ENCODE results near the gene NKIRAS2.

- TF ChIP-seq, protein P1, sequence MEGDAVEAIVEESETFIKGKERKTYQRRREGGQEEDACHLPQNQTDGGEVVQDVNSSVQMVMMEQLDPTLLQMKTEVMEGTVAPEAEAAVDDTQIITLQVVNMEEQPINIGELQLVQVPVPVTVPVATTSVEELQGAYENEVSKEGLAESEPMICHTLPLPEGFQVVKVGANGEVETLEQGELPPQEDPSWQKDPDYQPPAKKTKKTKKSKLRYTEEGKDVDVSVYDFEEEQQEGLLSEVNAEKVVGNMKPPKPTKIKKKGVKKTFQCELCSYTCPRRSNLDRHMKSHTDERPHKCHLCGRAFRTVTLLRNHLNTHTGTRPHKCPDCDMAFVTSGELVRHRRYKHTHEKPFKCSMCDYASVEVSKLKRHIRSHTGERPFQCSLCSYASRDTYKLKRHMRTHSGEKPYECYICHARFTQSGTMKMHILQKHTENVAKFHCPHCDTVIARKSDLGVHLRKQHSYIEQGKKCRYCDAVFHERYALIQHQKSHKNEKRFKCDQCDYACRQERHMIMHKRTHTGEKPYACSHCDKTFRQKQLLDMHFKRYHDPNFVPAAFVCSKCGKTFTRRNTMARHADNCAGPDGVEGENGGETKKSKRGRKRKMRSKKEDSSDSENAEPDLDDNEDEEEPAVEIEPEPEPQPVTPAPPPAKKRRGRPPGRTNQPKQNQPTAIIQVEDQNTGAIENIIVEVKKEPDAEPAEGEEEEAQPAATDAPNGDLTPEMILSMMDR (conservative IDR thresholded peaks at IDR 0.05 in 1 of 2, IDR thresholded peaks at IDR 0.05 in 1 of 2; ENCODE audit: extremely low read depth in 1 of 2, insufficient read depth in 1 of 2, low read depth in 1 of 2, low read length in 2 of 2): no peak
- no peak for TF ChIP-seq EZH2 (IDR thresholded peaks at IDR 0.05; ENCODE audit: borderline replicate concordance, low read length)
These were observed 33.3 kb upstream of the NKIRAS2 start for GRCh38 chr17:41986634-41987033.
